ENCODE results near the gene APOC3. TPM values are rescaled to one million over a fixed set of nuclear protein-coding genes. Genes with fewer than 3 reads are reported as not detected.

Gene APOC3
- total RNA-seq, 1 experiment from 2014 or later, result 3.5 TPM

GRCh38 chr11:116867619-116868018 is 37.9 kb downstream of the APOC3 start:
- POLR2A ChIA-PET, result no interaction called here
- RAD21 ChIA-PET (ENCODE audit: low non-redundant PET in 1 of 2, low total read pairs in 2 of 2, uncharacterized antibody in 2 of 2, unreplicated experiment in 2 of 2), result no interaction called here
- Histone ChIP-seq H3K9me3 (ENCODE audit: control insufficient read depth in 1 of 2, insufficient read depth in 1 of 2, low read depth in 1 of 2, low read length in 2 of 2) (no peaks in the 10 kb centered on the region), H2AFZ (ENCODE audit: low read depth, low read length, poor library complexity, severe bottlenecking) (no peak overlapping the region), H3K4me1 (ENCODE audit: control insufficient read depth in 1 of 2, insufficient read depth in 2 of 2, low read length in 2 of 2) (no peaks in the 10 kb centered on the region), H3K4me2 (ENCODE audit: low read length) (no peak overlapping the region), H4K20me1 (ENCODE audit: insufficient read depth) (no peaks in the 10 kb centered on the region), H3K27me3 (ENCODE audit: insufficient read depth, low read length) (no peaks in the 10 kb centered on the region), H3K9ac (ENCODE audit: low read length) (no peak overlapping the region), H3K4me3 (replicated peaks in 1 of 2; ENCODE audit: low read depth in 1 of 2, low read length in 2 of 2) (no peak overlapping the region), H3K36me3 (ENCODE audit: control insufficient read depth in 1 of 2, insufficient read depth in 2 of 2, low read length in 2 of 2) (peaks cover 0 to 15% of the 10 kb centered on the region in 2 experiments; a peak in 1 of 4 replicates), H3K9me2 (ENCODE audit: insufficient read depth) (no peaks in the 10 kb centered on the region), H3K79me2 (ENCODE audit: insufficient read depth, low read length) (no peaks in the 10 kb centered on the region), H3K27ac (ENCODE audit: low read depth, low read length) (no peak overlapping the region)
- BruUV-seq (replicated peaks), result no TSS peak
- no peak for DNase-seq (ENCODE audit: low read depth, low spot score)
- CTCF ChIA-PET, result no interaction called here
- no peak for ATAC-seq
- intact Hi-C loops (cut with micrococcal nuclease), result no loop called here
- TF ChIP-seq EZH2phosphoT487 (IDR thresholded peaks at IDR 0.05; ENCODE audit: borderline replicate concordance) (no peak), CEBPB (IDR thresholded peaks at IDR 0.05; ENCODE audit: low read depth) (no peak), POLR2AphosphoS5 (IDR thresholded peaks at IDR 0.05; ENCODE audit: low read depth, low read length) (no peak), CBX3 (IDR thresholded peaks at IDR 0.05; ENCODE audit: low read depth) (no peak), ZFX (IDR thresholded peaks at IDR 0.05) (no peak), ATF3 (IDR thresholded peaks at IDR 0.05) (no peak), EGR1 (IDR thresholded peaks at IDR 0.05; ENCODE audit: low read depth) (no peak), RAD21 (IDR thresholded peaks at IDR 0.05; ENCODE audit: low read depth) (no peak), ZBTB33 (IDR thresholded peaks at IDR 0.05; ENCODE audit: extremely low read depth, insufficient replicate concordance, low read length) (no peak), ELF1 (IDR thresholded peaks at IDR 0.05; ENCODE audit: borderline replicate concordance, low read depth) (no peak), REST (IDR thresholded peaks at IDR 0.05; ENCODE audit: low read depth) (no peak), SRF (IDR thresholded peaks at IDR 0.05; ENCODE audit: low read depth) (no peak), JUND (IDR thresholded peaks at IDR 0.05) (no peak)

All from HCT116 (cell line).